DOHH2 (cell line): ENCODE data around the gene MYO1A.
"Not testable (repeated sequence)": the region's sequence is repeated elsewhere in the genome, so short reads cannot be mapped to it uniquely, and the experiment has no call there.

ENCODE experiments used
- EZH2phosphoT487 ChIP-seq: fragments of 200-600 bp; sonication (generic); IDR thresholded peaks from 2 replicates; pipeline ENCODE4 v1.6.1; 2017; ENCODE audit warnings: borderline replicate concordance, mild to moderate bottlenecking, antibody characterized with exemption, low read length, moderate library complexity, mixed read lengths
- TF ChIP-seq, protein P1 (sequence below): fragments of 200-600 bp; sonication (generic); IDR thresholded peaks from one replicate; pipeline ENCODE4 v1.5.1; 2014; ENCODE audit warnings: antibody characterized with exemption, mild to moderate bottlenecking, low read depth, low read length; ENCODE audit not compliant: poor library complexity, severe bottlenecking

DNA sequence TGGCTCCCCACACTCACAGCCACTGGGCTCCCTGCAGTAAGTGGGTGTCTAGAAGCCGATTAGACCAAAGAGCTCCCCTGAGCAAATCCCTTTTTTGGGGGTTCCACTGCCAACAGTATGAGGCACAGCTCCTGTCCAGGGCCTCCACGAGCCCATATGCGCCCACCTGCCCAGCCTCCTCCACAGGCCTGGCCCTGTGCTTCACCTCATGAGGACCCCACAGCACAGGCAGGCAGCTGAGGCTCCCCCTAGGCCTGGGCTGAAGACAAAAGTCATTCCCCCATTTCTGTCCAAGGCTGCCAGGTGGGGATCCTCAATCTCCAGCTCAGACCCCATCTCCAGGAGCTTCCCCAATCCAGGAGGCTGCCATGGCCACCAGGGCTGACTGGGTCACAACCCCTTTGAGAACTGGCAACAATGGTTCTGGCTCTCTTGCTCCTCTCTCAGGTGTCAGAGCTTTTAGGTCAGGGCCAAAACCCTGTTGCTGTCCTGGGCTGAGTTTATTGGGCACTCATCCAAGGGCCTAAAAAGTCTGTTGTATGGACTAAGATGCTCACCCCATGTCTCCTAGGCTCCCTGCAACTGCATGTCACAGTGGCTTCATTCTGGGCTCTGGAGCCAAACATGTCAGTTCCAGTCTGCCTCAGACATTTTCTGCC is 67.2 kb downstream of the MYO1A start:
- TF ChIP-seq, protein P1, sequence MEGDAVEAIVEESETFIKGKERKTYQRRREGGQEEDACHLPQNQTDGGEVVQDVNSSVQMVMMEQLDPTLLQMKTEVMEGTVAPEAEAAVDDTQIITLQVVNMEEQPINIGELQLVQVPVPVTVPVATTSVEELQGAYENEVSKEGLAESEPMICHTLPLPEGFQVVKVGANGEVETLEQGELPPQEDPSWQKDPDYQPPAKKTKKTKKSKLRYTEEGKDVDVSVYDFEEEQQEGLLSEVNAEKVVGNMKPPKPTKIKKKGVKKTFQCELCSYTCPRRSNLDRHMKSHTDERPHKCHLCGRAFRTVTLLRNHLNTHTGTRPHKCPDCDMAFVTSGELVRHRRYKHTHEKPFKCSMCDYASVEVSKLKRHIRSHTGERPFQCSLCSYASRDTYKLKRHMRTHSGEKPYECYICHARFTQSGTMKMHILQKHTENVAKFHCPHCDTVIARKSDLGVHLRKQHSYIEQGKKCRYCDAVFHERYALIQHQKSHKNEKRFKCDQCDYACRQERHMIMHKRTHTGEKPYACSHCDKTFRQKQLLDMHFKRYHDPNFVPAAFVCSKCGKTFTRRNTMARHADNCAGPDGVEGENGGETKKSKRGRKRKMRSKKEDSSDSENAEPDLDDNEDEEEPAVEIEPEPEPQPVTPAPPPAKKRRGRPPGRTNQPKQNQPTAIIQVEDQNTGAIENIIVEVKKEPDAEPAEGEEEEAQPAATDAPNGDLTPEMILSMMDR = not testable (repeated sequence)
- TF ChIP-seq EZH2phosphoT487 = not testable (repeated sequence)
